Common myeloid progenitor, CD34-positive (primary cell): ENCODE results near the gene ATG4B.

Experiments
- CTCF ChIA-PET: fragments of 350-600 bp; sonication (Branson Sonifier 250); formaldehyde crosslinking; loops from one replicate; lab custom pipeline; 2021; ENCODE audit warnings: antibody characterized with exemption; lab: Charles Lee
- POLR2A ChIA-PET: fragments of 350-600 bp; sonication (Branson Sonifier 250); formaldehyde crosslinking; loops from one replicate; lab custom pipeline; 2021; ENCODE audit warnings: antibody characterized with exemption; lab: Charles Lee
- DNase-seq, 3 donors: peaks; one replicate each; pipeline versions ENCODE4 v3.0.0 to v3.0.0-alpha.2; 2013
- H3K27ac ChIP-seq, 2 experiments: 1 replicate in 1 of 2; 2 replicates in 1 of 2; pipeline ENCODE4 v1.7.0; 2013; ENCODE audit warnings: inconsistent platforms in 2 of 2, low read length in 2 of 2, mild to moderate bottlenecking in 2 of 2, low read depth in 1 of 2, moderate library complexity in 1 of 2; ENCODE audit not compliant: severe bottlenecking in 2 of 2, insufficient read depth in 1 of 2, poor library complexity in 1 of 2
- H3K27me3 ChIP-seq, 5 experiments: replicated peaks in 2 of 5; 1 replicate in 3 of 5; 2 replicates in 2 of 5; pipeline versions ENCODE4 v1.6.1 to v1.7.0; 2013; ENCODE audit warnings: low read length in 4 of 5, mild to moderate bottlenecking in 2 of 5, moderate library complexity in 2 of 5, inconsistent platforms in 1 of 5; ENCODE audit not compliant: insufficient read depth in 5 of 5, control insufficient read depth in 4 of 5
- H3K36me3 ChIP-seq, 4 experiments: 1 replicate in 2 of 4; 2 replicates in 2 of 4; pipeline versions ENCODE4 v1.6.1 to v1.7.0; 2013; ENCODE audit warnings: low read length in 3 of 4, control low read depth in 1 of 4, mild to moderate bottlenecking in 1 of 4; ENCODE audit not compliant: control insufficient read depth in 4 of 4, insufficient read depth in 4 of 4
- H3K4me1 ChIP-seq, 4 experiments: 1 replicate in 3 of 4; 2 replicates in 1 of 4; pipeline versions ENCODE4 v1.6.1 to v1.7.1; 2013; ENCODE audit warnings: low read length in 3 of 4, mild to moderate bottlenecking in 3 of 4, control low read depth in 1 of 4, inconsistent platforms in 1 of 4, moderate library complexity in 1 of 4; ENCODE audit not compliant: control insufficient read depth in 4 of 4, insufficient read depth in 4 of 4; ENCODE audit errors: control extremely low read depth in 1 of 4
- H3K4me3 ChIP-seq, 7 experiments: 1 replicate in 4 of 7; 2 replicates in 3 of 7; pipeline versions ENCODE4 v1.5.1 to v1.7.0; 2013; ENCODE audit warnings: mild to moderate bottlenecking in 7 of 7, low read length in 6 of 7, moderate library complexity in 6 of 7, inconsistent platforms in 2 of 7, low read depth in 2 of 7, control low read depth in 1 of 7; ENCODE audit not compliant: insufficient read depth in 4 of 7, control insufficient read depth in 1 of 7; ENCODE audit errors: extremely low read depth in 1 of 7
- H3K9me3 ChIP-seq, 5 experiments: 1 replicate in 4 of 5; 2 replicates in 1 of 5; pipeline versions ENCODE4 v1.6.1 to v1.7.1; 2013; ENCODE audit warnings: low read length in 4 of 5, mild to moderate bottlenecking in 2 of 5, inconsistent platforms in 1 of 5, low read depth in 1 of 5, moderate library complexity in 1 of 5; ENCODE audit not compliant: control insufficient read depth in 4 of 5, insufficient read depth in 2 of 5; ENCODE audit errors: control extremely low read depth in 1 of 5
- WGBS: methylation state at CpG from one replicate; pipeline ENCODE4 v1.1.5; 2013; ENCODE audit not compliant: insufficient coverage; 5-methylcytosine and 5-hydroxymethylcytosine counted together

The ATG4B gene

GRCh38 chr2:241618829-241619228 is 18.7 kb upstream of the ATG4B start:
- no peak overlapping the region for H3K27ac ChIP-seq
- peaks cover 0 to 13% (median 0%) of the 10 kb centered on the region in 4 experiments for H3K36me3 ChIP-seq
- CTCF ChIA-PET = no interaction called here
- 100% methylated on average over 8 of the region's 11 CpGs for WGBS
- H3K4me3 ChIP-seq = no peak overlapping the region
- H3K9me3 ChIP-seq = no peaks in the 10 kb centered on the region
- peaks cover 0 to 17% (median 10%) of the 10 kb centered on the region in 4 experiments for H3K4me1 ChIP-seq
- DNase-seq = no peak
- POLR2A ChIA-PET = no interaction called here
- H3K27me3 ChIP-seq = no peaks in the 10 kb centered on the region

GRCh38 chr2:241619597-241620418 is 17.7 kb upstream of the ATG4B start:
- no peak overlapping the region for H3K4me3 ChIP-seq
- no peak for DNase-seq
- H3K27ac ChIP-seq = no peak overlapping the region
- H3K27me3 ChIP-seq = no peaks in the 10 kb centered on the region
- H3K4me1 ChIP-seq = peaks cover 0 to 17% (median 10%) of the 10 kb centered on the region in 4 experiments
- CTCF ChIA-PET = no interaction called here
- POLR2A ChIA-PET = no interaction called here
- WGBS = 93% methylated on average over 20 of the region's 20 CpGs
- no peaks in the 10 kb centered on the region for H3K9me3 ChIP-seq
- peaks cover 0 to 11% (median 0%) of the 10 kb centered on the region in 4 experiments for H3K36me3 ChIP-seq

GRCh38 chr2:241620419-241620769 is 17.1 kb upstream of the ATG4B start:
- DNase-seq = no peak
- no peaks in the 10 kb centered on the region for H3K9me3 ChIP-seq
- ChIA-PET POLR2A (no interaction called here), CTCF (no interaction called here)
- no peak overlapping the region for H3K27ac ChIP-seq
- peaks cover 0 to 11% (median 0%) of the 10 kb centered on the region in 4 experiments for H3K36me3 ChIP-seq
- H3K27me3 ChIP-seq = no peaks in the 10 kb centered on the region
- 98% methylated on average over 5 of the region's 6 CpGs for WGBS
- no peak overlapping the region for H3K4me3 ChIP-seq
- peaks cover 0 to 17% (median 10%) of the 10 kb centered on the region in 4 experiments for H3K4me1 ChIP-seq

GRCh38 chr2:241627675-241628074 is 9.8 kb upstream of the ATG4B start:
- ChIA-PET CTCF (no interaction called here), POLR2A (no interaction called here)
- Histone ChIP-seq H3K9me3 (no peaks in the 10 kb centered on the region), H3K27ac (no peak overlapping the region), H3K4me3 (no peak overlapping the region), H3K36me3 (peaks cover 6 to 50% (median 21%) of the 10 kb centered on the region in 4 experiments), H3K27me3 (no peaks in the 10 kb centered on the region), H3K4me1 (no peaks in the 10 kb centered on the region)
- no peak for DNase-seq
- 98% methylated on average over 10 of the region's 10 CpGs for WGBS

GRCh38 chr2:241629762-241630435 is 7.6 kb upstream of the ATG4B start:
- Histone ChIP-seq H3K4me1 (peaks cover 0 to 1% (median under 1%) of the 10 kb centered on the region in 4 experiments), H3K36me3 (peaks cover 10 to 65% (median 29%) of the 10 kb centered on the region in 4 experiments), H3K4me3 (no peak overlapping the region), H3K27me3 (no peaks in the 10 kb centered on the region), H3K27ac (no peak overlapping the region), H3K9me3 (no peaks in the 10 kb centered on the region)
- 86% methylated on average over 11 of the region's 11 CpGs for WGBS
- POLR2A ChIA-PET = no interaction called here
- DNase-seq = no peak
- CTCF ChIA-PET = interaction anchor here (0.7 kb wide), 1 partner anchor 33 kb away, joined by 3 read pairs; no protein-coding TSS in a partner anchor

- H3K27me3 ChIP-seq = no peaks in the 10 kb centered on the region
- peaks cover 10 to 59% (median 27%) of the 10 kb centered on the region in 4 experiments for H3K36me3 ChIP-seq
- no peaks in the 10 kb centered on the region for H3K9me3 ChIP-seq
- no peak for DNase-seq
- H3K27ac ChIP-seq = no peak overlapping the region
- H3K4me3 ChIP-seq = no peak overlapping the region
- 98% methylated on average over 38 of the region's 39 CpGs for whole genome bisulfite sequencing
- peaks cover 0 to 15% (median 10%) of the 10 kb centered on the region in 4 experiments for H3K4me1 ChIP-seq
- CTCF ChIA-PET = interaction anchor here (1.5 to 2.3 kb wide), 2 partner anchors 9 to 22 kb away, joined by 4 to 8 read pairs; no protein-coding TSS in a partner anchor
- POLR2A ChIA-PET = no interaction called here
These were observed 4.8 kb upstream of the ATG4B start for GRCh38 chr2:241632478-241633325.
